MM.1S (cell line): ENCODE results near the gene CFAP97D1.

Experiments
- DNase-seq: peaks from one replicate; pipeline ENCODE4 v3.0.0-alpha.2; 2015
- H2AFZ ChIP-seq: fragments of 300-600 bp; sonication (generic); 2 replicates; pipeline ENCODE4 v1.6.0; 2016; ENCODE audit warnings: antibody characterized with exemption, low read length
- H3F3A ChIP-seq: fragments of 300-600 bp; sonication (generic); 2 replicates; pipeline ENCODE4 v1.6.1; 2016; ENCODE audit warnings: mild to moderate bottlenecking, antibody characterized with exemption, low read length, moderate library complexity, mixed read lengths; ENCODE audit not compliant: insufficient read depth
- H3K27ac ChIP-seq: fragments of 300-600 bp; sonication (generic); 2 replicates; pipeline ENCODE4 v1.5.1; 2016; ENCODE audit warnings: mild to moderate bottlenecking, low read length
- H3K27me3 ChIP-seq: fragments of 300-600 bp; sonication (generic); replicated peaks from 2 replicates; pipeline ENCODE4 v1.6.0; 2016; ENCODE audit warnings: low read length; ENCODE audit not compliant: insufficient read depth
- H3K36me3 ChIP-seq: fragments of 300-600 bp; sonication (generic); replicated peaks from 2 replicates; pipeline ENCODE4 v1.6.1; 2016; ENCODE audit warnings: mild to moderate bottlenecking, low read length, mixed read lengths; ENCODE audit not compliant: insufficient read depth
- H3K4me1 ChIP-seq: fragments of 300-600 bp; sonication (generic); 2 replicates; pipeline ENCODE4 v1.6.1; 2016; ENCODE audit warnings: low read length, mixed read lengths
- H3K4me2 ChIP-seq: fragments of 300-600 bp; sonication (generic); 2 replicates; pipeline ENCODE4 v1.6.0; 2016; ENCODE audit warnings: low read depth, low read length
- H3K4me3 ChIP-seq: fragments of 300-600 bp; sonication (generic); 2 replicates; pipeline ENCODE4 v1.5.1; 2016; ENCODE audit warnings: low read length, mixed read lengths
- H3K79me2 ChIP-seq: fragments of 300-600 bp; sonication (generic); 2 replicates; pipeline ENCODE4 v1.6.1; 2016; ENCODE audit warnings: mixed run types, low read length, mixed read lengths
- H3K9ac ChIP-seq: fragments of 300-600 bp; sonication (generic); 2 replicates; pipeline ENCODE4 v1.6.1; 2016; ENCODE audit warnings: low read length, mixed read lengths
- H3K9me2 ChIP-seq: fragments of 300-600 bp; sonication (generic); replicated peaks from 2 replicates; pipeline ENCODE4 v1.6.1; 2016; ENCODE audit warnings: mild to moderate bottlenecking, low read length, mixed read lengths; ENCODE audit not compliant: insufficient read depth
- H3K9me3 ChIP-seq: fragments of 300-600 bp; sonication (generic); replicated peaks from 2 replicates; pipeline ENCODE4 v1.6.1; 2016; ENCODE audit warnings: mild to moderate bottlenecking, low read length, mixed read lengths; ENCODE audit not compliant: insufficient read depth
- H4K20me1 ChIP-seq: fragments of 300-600 bp; sonication (generic); 2 replicates; pipeline ENCODE4 v1.6.1; 2016; ENCODE audit warnings: mild to moderate bottlenecking, low read length, moderate library complexity, mixed read lengths; ENCODE audit not compliant: insufficient read depth
- EZH2 ChIP-seq: fragments of 300-600 bp; sonication (generic); optimal IDR thresholded peaks from 2 replicates; pipeline ENCODE3; 2017; ENCODE audit warnings: low read depth, mild to moderate bottlenecking, antibody characterized with exemption, low read length, mixed read lengths
- EZH2phosphoT487 ChIP-seq: fragments of 300-600 bp; sonication (generic); IDR thresholded peaks from 2 replicates; pipeline ENCODE4 v1.6.1; 2018; ENCODE audit warnings: antibody characterized with exemption, low read length
- TF ChIP-seq, protein P1 (sequence below): fragments of 300-600 bp; sonication (generic); IDR thresholded peaks from 2 replicates; pipeline ENCODE4 v1.5.1; 2016; ENCODE audit warnings: antibody characterized with exemption, low read length, mixed read lengths

CFAP97D1 gene

DNA sequence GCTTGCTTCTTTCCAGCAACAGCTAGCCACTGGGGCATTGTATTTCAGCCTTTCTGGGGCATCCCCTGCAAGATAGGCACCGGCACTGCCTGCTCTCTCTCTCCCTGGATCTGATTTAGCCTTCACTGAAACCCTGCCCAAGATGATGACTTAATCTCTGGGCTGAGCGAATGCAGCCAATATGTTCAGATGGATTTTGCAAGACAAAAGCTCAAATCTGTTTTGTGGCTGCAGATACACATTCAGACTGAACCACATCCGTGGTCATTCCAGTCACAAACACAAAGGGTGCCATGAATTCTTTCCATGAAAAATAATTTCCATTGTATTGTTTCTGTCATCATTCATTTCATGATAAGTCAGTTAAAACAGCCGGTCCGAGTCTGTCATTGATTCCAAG, 45.9 kb upstream of the CFAP97D1 start:
- no peak for DNase-seq
- TF ChIP-seq, protein P1, sequence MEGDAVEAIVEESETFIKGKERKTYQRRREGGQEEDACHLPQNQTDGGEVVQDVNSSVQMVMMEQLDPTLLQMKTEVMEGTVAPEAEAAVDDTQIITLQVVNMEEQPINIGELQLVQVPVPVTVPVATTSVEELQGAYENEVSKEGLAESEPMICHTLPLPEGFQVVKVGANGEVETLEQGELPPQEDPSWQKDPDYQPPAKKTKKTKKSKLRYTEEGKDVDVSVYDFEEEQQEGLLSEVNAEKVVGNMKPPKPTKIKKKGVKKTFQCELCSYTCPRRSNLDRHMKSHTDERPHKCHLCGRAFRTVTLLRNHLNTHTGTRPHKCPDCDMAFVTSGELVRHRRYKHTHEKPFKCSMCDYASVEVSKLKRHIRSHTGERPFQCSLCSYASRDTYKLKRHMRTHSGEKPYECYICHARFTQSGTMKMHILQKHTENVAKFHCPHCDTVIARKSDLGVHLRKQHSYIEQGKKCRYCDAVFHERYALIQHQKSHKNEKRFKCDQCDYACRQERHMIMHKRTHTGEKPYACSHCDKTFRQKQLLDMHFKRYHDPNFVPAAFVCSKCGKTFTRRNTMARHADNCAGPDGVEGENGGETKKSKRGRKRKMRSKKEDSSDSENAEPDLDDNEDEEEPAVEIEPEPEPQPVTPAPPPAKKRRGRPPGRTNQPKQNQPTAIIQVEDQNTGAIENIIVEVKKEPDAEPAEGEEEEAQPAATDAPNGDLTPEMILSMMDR: no peak
- no peak for TF ChIP-seq EZH2
- no peak for TF ChIP-seq EZH2phosphoT487
- H3K27me3 ChIP-seq: peaks cover 38% of the 10 kb centered on the region; the same call in 1 of the 2 replicates

DNA sequence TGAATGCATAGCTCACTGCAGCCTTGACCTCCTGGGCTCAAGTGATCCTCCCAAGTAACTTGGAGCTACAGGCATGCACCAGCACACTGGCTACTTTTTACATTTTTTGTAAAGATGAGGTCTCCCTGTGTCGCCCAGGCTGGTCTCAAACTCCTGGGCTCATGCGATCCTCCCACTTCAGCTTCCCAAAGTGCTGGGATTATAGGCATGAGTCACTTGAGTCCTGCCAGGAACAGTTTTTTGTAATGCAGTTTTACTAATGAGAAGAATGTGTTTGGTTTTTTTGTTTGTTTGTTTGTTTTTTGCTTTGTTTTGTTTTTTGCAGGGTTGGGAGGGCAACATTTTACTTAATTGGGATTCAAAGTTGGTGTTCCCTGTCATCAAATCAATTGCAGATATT, 43.8 kb upstream of the CFAP97D1 start:
- no peaks in the 10 kb centered on the region for H3K79me2 ChIP-seq
- peaks cover 40% of the 10 kb centered on the region for H3K27me3 ChIP-seq
- no peak overlapping the region for H2AFZ ChIP-seq
- no peaks in the 10 kb centered on the region for H3K36me3 ChIP-seq
- DNase-seq: no peak
- H3F3A ChIP-seq: no peaks in the 10 kb centered on the region
- TF ChIP-seq EZH2: no peak
- TF ChIP-seq, protein P1: no peak
- TF ChIP-seq EZH2phosphoT487: no peak
- H3K27ac ChIP-seq: no peak overlapping the region
- no peaks in the 10 kb centered on the region for H3K4me1 ChIP-seq
- no peaks in the 10 kb centered on the region for H3K9me2 ChIP-seq
- no peaks in the 10 kb centered on the region for H4K20me1 ChIP-seq
- no peak overlapping the region for H3K9ac ChIP-seq
- H3K4me3 ChIP-seq: no peak overlapping the region
- H3K9me3 ChIP-seq: no peaks in the 10 kb centered on the region
- H3K4me2 ChIP-seq: no peak overlapping the region

More for the DNA sequence above, 45.9 kb upstream of the CFAP97D1 start:
- Histone ChIP-seq H3K36me3 (no peaks in the 10 kb centered on the region), H3K79me2 (no peaks in the 10 kb centered on the region), H3K4me2 (no peak overlapping the region), H4K20me1 (no peaks in the 10 kb centered on the region), H3K9ac (no peak overlapping the region), H3K4me3 (no peak overlapping the region), H3K4me1 (no peaks in the 10 kb centered on the region), H2AFZ (no peak overlapping the region), H3K9me2 (no peaks in the 10 kb centered on the region), H3F3A (no peaks in the 10 kb centered on the region), H3K27ac (no peak overlapping the region), H3K9me3 (no peaks in the 10 kb centered on the region)

DNA sequence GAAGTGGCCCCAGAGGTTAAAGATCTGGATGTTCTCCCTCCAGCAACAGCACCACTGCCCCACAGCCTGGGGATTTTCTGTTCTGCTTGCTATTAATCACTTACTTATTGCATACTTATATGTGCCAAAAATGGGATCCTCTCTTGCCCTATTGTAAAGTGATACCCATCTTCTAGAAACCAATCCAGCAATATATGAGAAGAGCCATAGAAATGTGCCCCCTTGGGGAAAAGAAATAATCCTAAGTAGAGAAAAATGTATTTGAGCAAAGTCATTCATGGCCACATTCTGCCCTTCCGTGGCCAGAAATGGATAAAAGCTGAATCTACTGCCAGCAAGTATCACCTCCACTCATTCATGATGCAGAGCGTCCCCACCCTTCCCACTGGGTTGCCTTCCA, 42.5 kb upstream of the CFAP97D1 start:
- H2AFZ ChIP-seq: no peak overlapping the region
- H3K36me3 ChIP-seq: no peaks in the 10 kb centered on the region
- H3K79me2 ChIP-seq: no peaks in the 10 kb centered on the region
- no peaks in the 10 kb centered on the region for H3F3A ChIP-seq
- H3K9ac ChIP-seq: no peak overlapping the region
- no peak overlapping the region for H3K4me2 ChIP-seq
- H3K9me3 ChIP-seq: no peaks in the 10 kb centered on the region
- DNase-seq: no peak
- H3K27ac ChIP-seq: no peak overlapping the region
- peaks cover 44% of the 10 kb centered on the region for H3K27me3 ChIP-seq
- no peak overlapping the region for H3K4me3 ChIP-seq
- no peaks in the 10 kb centered on the region for H3K4me1 ChIP-seq
- no peaks in the 10 kb centered on the region for H4K20me1 ChIP-seq
- H3K9me2 ChIP-seq: no peaks in the 10 kb centered on the region
- TF ChIP-seq EZH2 (no peak), EZH2phosphoT487 (no peak)
- TF ChIP-seq, protein P1: no peak
